NT2/D1 (cell line): ENCODE measurements around the gene ZDHHC21.

ENCODE experiments used
- SUZ12 ChIP-seq: IDR thresholded peaks from 2 replicates; pipeline ENCODE4 v1.6.1; 2011; ENCODE audit not compliant: insufficient read length, insufficient read depth; ENCODE audit errors: extremely low read depth
- YY1 ChIP-seq: IDR thresholded peaks from 2 replicates; pipeline ENCODE4 v1.6.1; 2011; ENCODE audit not compliant: insufficient read length, insufficient read depth
- ZNF274 ChIP-seq: IDR thresholded peaks from 2 replicates; pipeline ENCODE4 v1.6.1; 2011; ENCODE audit warnings: mild to moderate bottlenecking, low read depth, low read length

DNA sequence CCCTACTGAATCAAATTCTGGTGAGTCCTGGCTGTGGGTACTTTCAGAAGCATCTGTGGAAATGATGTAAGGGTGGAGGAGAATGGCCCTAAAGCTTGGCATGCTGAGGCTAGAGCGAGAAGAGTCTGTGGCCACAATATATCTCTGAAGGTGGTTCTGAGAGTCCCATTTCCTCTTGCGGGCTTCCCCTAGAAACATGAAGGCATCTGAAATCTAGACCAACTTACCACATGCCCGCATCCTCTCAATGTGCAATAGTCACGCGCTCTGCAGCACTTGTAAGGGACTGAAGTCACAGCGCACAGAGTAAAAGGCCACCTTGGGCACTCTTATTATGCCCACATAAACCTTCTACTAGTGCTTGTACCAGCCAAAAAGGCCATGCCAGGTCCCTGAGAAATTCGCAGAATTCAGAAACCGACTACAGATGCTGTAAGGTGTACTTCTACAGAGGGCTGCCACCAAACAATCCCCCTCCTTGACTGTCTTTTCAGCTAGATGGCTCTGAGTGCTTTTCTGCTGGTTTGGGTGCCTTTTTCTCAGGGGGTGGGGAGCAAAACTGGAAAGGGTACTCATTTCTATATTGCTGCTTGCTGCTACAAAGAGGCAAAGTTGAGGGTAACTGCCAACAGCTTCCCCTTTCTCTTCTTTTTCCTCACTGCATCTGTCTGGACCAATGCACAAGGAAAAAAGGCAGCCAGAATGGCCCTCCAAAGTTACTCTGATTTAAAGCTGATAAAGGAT lies 107.3 kb downstream of the ZDHHC21 start:
- TF ChIP-seq SUZ12 (no peak), ZNF274 (no peak), YY1 (no peak)
